Nephron progenitor cell (in vitro differentiated cells): Measurements from ENCODE around the gene NR4A1.

ENCODE experiments used
- DNase-seq: peaks from one replicate; pipeline ENCODE4 v3.0.0; 2021
- H3K27ac Mint-ChIP-seq: 2 replicates; pipeline ENCODE4 v1.8.0; 2021; ENCODE audit warnings: mild to moderate bottlenecking, moderate library complexity, mixed read lengths
- H3K27me3 Mint-ChIP-seq: 2 replicates; pipeline ENCODE4 v1.8.0; 2021; ENCODE audit warnings: mild to moderate bottlenecking, low read depth, mixed read lengths; ENCODE audit not compliant: poor library complexity
- H3K36me3 Mint-ChIP-seq: 2 replicates; pipeline ENCODE4 v1.8.0; 2021; ENCODE audit warnings: low read depth, mixed read lengths
- H3K4me1 Mint-ChIP-seq: 2 replicates; pipeline ENCODE4 v1.8.0; 2021; ENCODE audit warnings: mixed read lengths
- H3K4me3 Mint-ChIP-seq: 2 replicates; pipeline ENCODE4 v1.8.0; 2021; ENCODE audit warnings: mild to moderate bottlenecking, moderate library complexity, mixed read lengths
- H3K9me3 Mint-ChIP-seq: 2 replicates; pipeline ENCODE4 v1.8.0; 2021; ENCODE audit warnings: mild to moderate bottlenecking, moderate library complexity, mixed read lengths
- TF ChIP-seq, protein P1 (sequence below): fragments of 200-600 bp; sonication (generic); IDR thresholded peaks from 2 replicates; pipeline ENCODE4 v1.5.0; 2021; ENCODE audit warnings: antibody characterized with exemption

The NR4A1 gene

DNA sequence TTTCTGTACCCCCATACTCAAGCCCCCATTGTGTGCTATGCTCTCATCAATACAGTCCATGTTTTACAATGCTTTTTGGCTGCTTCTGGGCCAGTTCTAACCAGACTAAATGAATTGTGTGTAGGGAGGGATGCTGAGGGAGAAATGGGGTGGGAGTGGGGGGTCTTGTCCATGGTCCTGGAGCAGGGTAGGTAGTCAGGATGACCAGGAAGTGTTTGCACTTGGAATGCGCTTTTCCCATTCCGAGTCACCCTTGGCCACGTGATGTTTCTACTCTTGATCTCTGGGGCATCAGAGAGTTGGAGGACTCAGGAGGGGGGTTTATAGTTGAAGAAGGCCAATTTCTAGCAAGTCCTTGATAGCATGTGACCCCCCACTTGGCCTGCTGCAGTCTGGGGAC, 27.0 kb downstream of the NR4A1 start:
- Mint-ChIP-seq H3K27ac (no peak overlapping the region), H3K27me3 (peaks cover 16% of the 10 kb centered on the region), H3K36me3 (peaks cover 45% of the 10 kb centered on the region), H3K9me3 (no peaks in the 10 kb centered on the region), H3K4me3 (no peak overlapping the region), H3K4me1 (peaks cover 57% of the 10 kb centered on the region)
- TF ChIP-seq, protein P1, sequence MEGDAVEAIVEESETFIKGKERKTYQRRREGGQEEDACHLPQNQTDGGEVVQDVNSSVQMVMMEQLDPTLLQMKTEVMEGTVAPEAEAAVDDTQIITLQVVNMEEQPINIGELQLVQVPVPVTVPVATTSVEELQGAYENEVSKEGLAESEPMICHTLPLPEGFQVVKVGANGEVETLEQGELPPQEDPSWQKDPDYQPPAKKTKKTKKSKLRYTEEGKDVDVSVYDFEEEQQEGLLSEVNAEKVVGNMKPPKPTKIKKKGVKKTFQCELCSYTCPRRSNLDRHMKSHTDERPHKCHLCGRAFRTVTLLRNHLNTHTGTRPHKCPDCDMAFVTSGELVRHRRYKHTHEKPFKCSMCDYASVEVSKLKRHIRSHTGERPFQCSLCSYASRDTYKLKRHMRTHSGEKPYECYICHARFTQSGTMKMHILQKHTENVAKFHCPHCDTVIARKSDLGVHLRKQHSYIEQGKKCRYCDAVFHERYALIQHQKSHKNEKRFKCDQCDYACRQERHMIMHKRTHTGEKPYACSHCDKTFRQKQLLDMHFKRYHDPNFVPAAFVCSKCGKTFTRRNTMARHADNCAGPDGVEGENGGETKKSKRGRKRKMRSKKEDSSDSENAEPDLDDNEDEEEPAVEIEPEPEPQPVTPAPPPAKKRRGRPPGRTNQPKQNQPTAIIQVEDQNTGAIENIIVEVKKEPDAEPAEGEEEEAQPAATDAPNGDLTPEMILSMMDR: no peak
- DNase-seq: no peak

GRCh38 chr12:52079576-52080402, 28.5 kb downstream of the NR4A1 start, which contains the start of gene SMIM41:
Gene SMIM41 (plus strand): TSS chr12:52079704. CDS start chr12:52079780, 76 bp downstream.
- H3K27ac Mint-ChIP-seq: no peak within 1 kb of the TSS
- no peaks in the 10 kb centered on the region for H3K9me3 Mint-ChIP-seq
- peaks cover 54% of the 10 kb centered on the region for H3K4me1 Mint-ChIP-seq
- peak within 1 kb of the TSS; percentile 28 for H3K4me3 Mint-ChIP-seq
- TF ChIP-seq, protein P1: no peak
- H3K36me3 Mint-ChIP-seq: peaks cover 30% of the 10 kb centered on the region
- no peak for DNase-seq
- H3K27me3 Mint-ChIP-seq: peaks cover 17% of the 10 kb centered on the region

DNA sequence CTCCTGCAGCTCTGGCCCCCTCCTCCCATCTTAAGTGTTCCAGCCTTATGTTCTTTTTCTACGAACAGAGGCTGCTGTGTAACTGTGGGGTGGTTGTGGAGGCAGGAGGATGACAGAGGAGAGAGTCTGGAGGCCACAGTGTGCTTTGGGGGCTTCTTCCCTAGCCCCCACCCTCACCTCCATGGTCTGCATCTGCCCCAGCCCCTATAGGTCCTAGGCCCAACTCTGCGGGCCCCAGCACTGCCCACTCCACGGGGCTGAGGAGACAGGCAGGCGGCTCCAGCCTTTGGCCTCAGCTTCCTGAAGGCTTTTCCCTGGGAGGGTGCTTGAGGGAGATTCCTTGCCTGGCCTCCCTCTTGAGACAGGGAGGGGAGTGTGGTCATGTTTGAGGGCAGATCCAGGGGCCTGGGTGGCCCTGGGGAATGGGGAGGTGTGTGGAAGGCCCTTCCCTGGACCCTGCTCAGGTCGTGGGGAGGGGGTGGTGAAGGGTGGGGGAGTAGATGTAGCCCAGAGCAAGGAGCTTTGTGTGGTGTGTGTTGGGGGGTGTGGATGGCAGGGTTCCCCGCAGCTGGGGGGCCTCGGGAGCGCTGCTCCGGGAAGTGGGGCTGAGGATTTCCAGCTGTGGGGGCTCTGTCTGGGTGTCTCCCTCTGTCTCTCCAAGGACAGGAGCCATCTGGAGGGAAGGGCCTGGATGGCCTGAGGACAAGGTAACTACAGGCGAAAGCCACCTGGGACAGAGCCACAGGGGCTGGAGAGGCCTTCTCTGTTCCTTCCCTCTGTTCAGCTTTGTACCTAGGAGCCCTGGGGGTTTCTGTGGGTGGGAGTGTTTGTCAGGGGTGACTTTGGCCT, 29.4 kb downstream of the NR4A1 start:
- peaks cover 18% of the 10 kb centered on the region for H3K27me3 Mint-ChIP-seq
- H3K27ac Mint-ChIP-seq: no peak overlapping the region
- TF ChIP-seq, protein P1: no peak
- DNase-seq: no peak
- peaks cover 26% of the 10 kb centered on the region for H3K36me3 Mint-ChIP-seq
- no peaks in the 10 kb centered on the region for H3K9me3 Mint-ChIP-seq
- peak overlapping the region; percentile 18 for H3K4me3 Mint-ChIP-seq
- H3K4me1 Mint-ChIP-seq: peaks cover 53% of the 10 kb centered on the region

DNA sequence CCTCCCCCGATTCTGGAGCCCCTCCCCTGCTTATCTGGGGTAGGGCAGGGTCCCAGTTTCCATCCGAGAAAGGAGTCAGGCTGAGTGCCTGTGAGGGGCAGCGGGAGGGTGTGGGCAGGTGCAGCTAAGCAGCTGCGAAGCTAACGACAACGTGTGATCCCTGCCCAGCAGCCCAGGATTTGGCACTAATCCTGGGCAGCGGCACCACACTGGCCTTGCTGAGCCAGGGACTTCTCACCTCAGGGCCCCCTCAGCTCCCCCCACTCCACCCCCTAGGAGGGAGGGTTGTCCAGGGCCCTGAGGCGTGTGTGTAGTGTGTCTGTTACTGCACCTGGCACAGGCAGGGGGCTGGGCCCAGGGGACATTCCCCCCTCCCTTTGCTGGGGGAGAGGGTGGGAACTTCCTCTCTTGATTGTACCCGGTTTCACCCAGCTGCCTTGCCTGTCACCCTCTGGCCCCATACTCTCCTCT, 30.1 kb downstream of the NR4A1 start:
- TF ChIP-seq, protein P1: no peak
- Mint-ChIP-seq H3K9me3 (no peaks in the 10 kb centered on the region), H3K4me3 (peak overlapping the region; percentile 71), H3K4me1 (peaks cover 58% of the 10 kb centered on the region), H3K27me3 (peaks cover 18% of the 10 kb centered on the region), H3K27ac (peak overlapping the region; percentile 90), H3K36me3 (peaks cover 20% of the 10 kb centered on the region)
- no peak for DNase-seq

DNA sequence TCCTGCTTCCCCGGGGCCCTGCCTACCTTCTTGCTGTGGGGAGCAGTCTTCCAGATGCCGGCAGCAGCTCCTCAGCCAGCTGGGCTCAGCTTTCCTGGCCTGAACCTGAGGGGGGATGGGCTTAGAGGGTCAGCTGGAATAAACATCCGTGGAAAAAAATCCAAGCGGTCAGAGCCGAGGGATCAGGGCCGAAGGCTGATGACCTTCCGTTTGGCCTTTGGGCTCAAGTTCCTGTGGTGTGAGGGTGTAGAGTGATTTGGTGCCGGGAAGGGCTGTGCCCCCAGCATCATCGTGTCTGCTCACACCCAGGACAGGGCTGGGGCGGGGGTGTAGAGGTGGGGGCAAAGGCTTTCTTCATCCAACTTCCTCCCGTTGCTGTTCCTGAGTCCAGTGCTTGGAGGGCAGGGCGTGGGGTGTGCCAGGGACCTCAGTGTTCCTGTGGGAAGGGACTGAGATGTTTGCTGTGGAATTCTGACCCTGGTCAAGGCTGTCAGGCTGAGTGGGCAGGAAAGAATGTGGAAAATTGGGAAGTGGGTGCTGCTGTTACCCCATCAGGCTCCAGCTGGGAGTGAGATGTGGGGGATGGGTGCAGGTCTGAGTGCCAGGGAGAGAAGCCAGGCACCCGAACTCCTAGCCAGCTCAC, 30.9 kb downstream of the NR4A1 start:
- Mint-ChIP-seq H3K27ac (peak overlapping the region; percentile 90), H3K27me3 (peaks cover 17% of the 10 kb centered on the region), H3K4me3 (peak overlapping the region; percentile 71), H3K9me3 (no peaks in the 10 kb centered on the region), H3K36me3 (peaks cover 12% of the 10 kb centered on the region), H3K4me1 (peaks cover 66% of the 10 kb centered on the region)
- DNase-seq: peak; percentile 59
- TF ChIP-seq, protein P1: no peak
